ENCODE results near the gene DENND4C.
"Not testable (repeated sequence)": the region's sequence is repeated elsewhere in the genome, so short reads cannot be mapped to it uniquely, and the experiment has no call there.

The DENND4C gene

DNA sequence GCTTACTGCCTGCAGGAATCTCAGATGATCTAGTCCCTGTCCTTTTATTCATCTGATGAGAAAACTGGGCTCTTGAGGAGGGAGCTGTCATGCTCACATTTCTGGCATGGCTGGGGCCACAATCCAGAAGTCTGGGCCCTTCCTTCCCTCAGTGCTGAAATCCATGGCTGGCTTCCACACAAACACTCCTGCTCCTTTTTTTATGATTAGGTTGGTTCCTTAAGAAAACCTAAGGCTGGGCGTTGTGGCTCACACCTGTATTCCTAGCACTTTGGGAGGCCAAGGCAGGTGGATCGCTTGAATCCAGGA is 179.7 kb downstream of the DENND4C start:
- no peak for DNase-seq (ENCODE audit: low read depth)

DNA sequence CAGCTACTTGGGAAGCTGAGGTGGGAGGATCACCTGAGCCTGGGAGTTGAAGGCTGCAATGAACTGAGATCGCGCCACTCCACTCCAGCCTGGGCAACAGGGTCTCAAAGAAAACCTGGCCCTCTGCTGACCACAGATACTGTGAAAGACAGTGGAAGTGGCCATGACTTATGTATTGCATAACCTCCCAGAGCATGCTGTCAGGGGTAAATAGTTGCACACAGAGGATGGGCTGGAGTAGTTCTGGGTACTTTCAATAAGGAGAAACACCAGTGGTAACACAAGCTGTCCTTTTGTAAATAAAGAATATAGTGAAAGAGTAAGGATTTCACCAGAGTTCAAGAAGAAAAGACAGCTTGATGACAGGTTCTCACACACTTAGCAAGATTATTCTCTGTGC is 180.1 kb downstream of the DENND4C start:
- no peak for DNase-seq (ENCODE audit: low read depth)

GRCh38 chr9:19411316-19411715 is 180.8 kb downstream of the DENND4C start:
- DNase-seq (ENCODE audit: low read depth) = no peak

- not testable (repeated sequence) for DNase-seq (ENCODE audit: low read depth)
Measured at GRCh38 chr9:19413456-19413855, 183.0 kb downstream of the DENND4C start.

DNA sequence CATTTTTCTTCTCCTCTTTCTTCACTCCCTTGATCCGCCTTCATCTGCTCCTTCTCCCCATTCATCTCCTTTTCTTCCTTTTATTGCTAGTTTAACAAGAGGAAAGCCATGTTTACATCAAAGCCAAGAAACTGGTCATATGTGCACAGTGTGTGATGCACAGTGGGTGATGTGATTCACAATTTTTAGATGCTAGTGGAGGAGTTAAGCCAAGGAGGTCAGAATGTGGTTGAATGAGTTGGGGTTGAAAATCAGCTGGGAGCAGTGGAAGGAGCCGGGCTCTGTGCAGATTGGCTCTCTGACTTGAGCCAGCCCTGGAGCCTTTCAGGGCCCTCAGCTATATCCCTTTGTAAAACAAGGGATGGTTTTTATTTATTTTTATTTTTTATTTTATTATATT is 185.7 kb downstream of the DENND4C start:
- no peak for DNase-seq (ENCODE audit: low read depth)

DNA sequence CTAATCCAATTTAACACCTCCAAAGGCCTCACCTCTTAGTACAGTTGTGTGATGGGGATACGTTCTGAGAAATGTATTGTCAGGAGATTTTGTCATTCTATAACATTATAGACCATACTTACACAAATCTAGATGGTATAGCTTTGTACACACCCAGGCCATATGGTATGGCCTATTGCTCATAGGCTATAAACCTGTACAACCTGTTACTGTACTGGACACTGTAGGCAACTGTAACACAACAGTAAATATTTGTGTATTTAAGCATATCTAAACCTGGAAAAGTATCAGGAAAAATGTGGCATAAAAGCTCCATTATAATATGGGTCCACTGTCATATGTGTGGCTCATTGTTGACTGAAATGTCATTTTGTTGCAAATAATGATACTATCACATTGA is 190.4 kb downstream of the DENND4C start:
- DNase-seq (ENCODE audit: low read depth) = no peak
